GM23338 (cell line): Measurements from ENCODE around the gene CACNA1F. TPM values are rescaled to one million over a fixed set of nuclear protein-coding genes. Genes with fewer than 3 reads are reported as not detected.
A peak's percentile ranks its signal among the peaks of the same experiment; 100 is the strongest.

Experiments
- ATAC-seq: fragments of 200-7000 bp; cut with Tn5 transposase; 3 replicates; pipeline ENCODE4 v1.9.1; 2020
- DNase-seq: peaks from one replicate; pipeline ENCODE4 v3.0.0-alpha.2; 2015; ENCODE audit warnings: low spot score
- H2AFZ ChIP-seq: fragments of 200-600 bp; sonication (generic); 2 replicates; pipeline ENCODE4 v1.8.0; 2016; ENCODE audit warnings: antibody characterized with exemption, mild to moderate bottlenecking, moderate library complexity
- H3F3A ChIP-seq: fragments of 200-600 bp; sonication (generic); replicated peaks from 2 replicates; pipeline ENCODE4 v1.8.0; 2017; ENCODE audit warnings: antibody characterized with exemption, mixed run types, low read depth
- H3K27ac ChIP-seq: fragments of 200-600 bp; sonication (generic); 2 replicates; pipeline ENCODE4 v1.6.1; 2016; ENCODE audit warnings: low read depth
- H3K27me3 ChIP-seq: fragments of 200-600 bp; sonication (generic); 2 replicates; pipeline ENCODE4 v1.8.0; 2016; ENCODE audit warnings: mild to moderate bottlenecking, mixed run types, moderate library complexity; ENCODE audit not compliant: insufficient read depth
- H3K36me3 ChIP-seq: fragments of 200-600 bp; sonication (generic); 2 replicates; pipeline ENCODE4 v1.8.0; 2016; ENCODE audit warnings: mild to moderate bottlenecking; ENCODE audit not compliant: insufficient read depth
- H3K4me1 ChIP-seq: fragments of 200-600 bp; sonication (generic); 2 replicates; pipeline ENCODE4 v1.8.0; 2016; ENCODE audit warnings: mild to moderate bottlenecking, moderate library complexity; ENCODE audit not compliant: insufficient read depth
- H3K4me2 ChIP-seq: fragments of 200-600 bp; sonication (generic); 2 replicates; pipeline ENCODE4 v1.7.1; 2017; ENCODE audit warnings: mixed run types
- H3K4me3 ChIP-seq: fragments of 200-600 bp; sonication (generic); 2 replicates; pipeline ENCODE4 v1.6.1; 2016; ENCODE audit warnings: mixed run types
- H3K79me2 ChIP-seq: fragments of 200-600 bp; sonication (generic); replicated peaks from 2 replicates; pipeline ENCODE4 v1.8.0; 2017; ENCODE audit warnings: mild to moderate bottlenecking; ENCODE audit not compliant: insufficient read depth
- H3K9me2 ChIP-seq: fragments of 200-600 bp; sonication (generic); 2 replicates; pipeline ENCODE4 v1.8.0; 2017; ENCODE audit not compliant: insufficient read depth
- H4K20me1 ChIP-seq: fragments of 200-600 bp; sonication (generic); replicated peaks from 2 replicates; pipeline ENCODE4 v1.8.0; 2017; ENCODE audit warnings: mild to moderate bottlenecking; ENCODE audit not compliant: insufficient read depth
- H3K27ac Mint-ChIP-seq: 2 replicates; pipeline ENCODE4 v1.8.0; 2020; ENCODE audit warnings: inconsistent platforms, mild to moderate bottlenecking, moderate library complexity, mixed read lengths
- H3K27me3 Mint-ChIP-seq: 3 replicates; pipeline ENCODE4 v1.8.0; 2022; ENCODE audit warnings: low read depth, mild to moderate bottlenecking, moderate library complexity, mixed read lengths, inconsistent platforms; ENCODE audit not compliant: insufficient read depth, poor library complexity
- H3K36me3 Mint-ChIP-seq: 3 replicates; pipeline ENCODE4 v1.8.0; 2021; ENCODE audit warnings: low read depth, mild to moderate bottlenecking, inconsistent platforms, moderate library complexity, mixed read lengths
- H3K4me1 Mint-ChIP-seq: 3 replicates; pipeline ENCODE4 v1.8.0; 2020; ENCODE audit warnings: mild to moderate bottlenecking, inconsistent platforms, mixed read lengths
- H3K4me3 Mint-ChIP-seq: 3 replicates; pipeline ENCODE4 v1.8.0; 2021; ENCODE audit warnings: moderate library complexity, mild to moderate bottlenecking, inconsistent platforms, mixed read lengths
- H3K9me3 Mint-ChIP-seq: 3 replicates; pipeline ENCODE4 v1.8.0; 2020; ENCODE audit warnings: moderate library complexity, mild to moderate bottlenecking, inconsistent platforms, mixed read lengths
- CREB1 ChIP-seq: fragments of 250-450 bp; sonication (Bioruptor Pico); IDR thresholded peaks from 2 replicates; pipeline ENCODE4 v1.5.0; 2020; ENCODE audit warnings: low read depth, mild to moderate bottlenecking, moderate library complexity
- NANOG ChIP-seq: IDR thresholded peaks from 2 replicates; pipeline ENCODE4 v1.6.1; 2016; ENCODE audit warnings: antibody characterized with exemption, borderline replicate concordance
- POLR2AphosphoS5 ChIP-seq: IDR thresholded peaks from 2 replicates; pipeline ENCODE4 v1.6.1; 2016; ENCODE audit warnings: antibody characterized with exemption, low read depth
- polyA plus RNA-seq: library from polyadenylated mRNA; unstranded; fragments of >200 nt; fragmentation: Nextera tagmentation; extraction: Ambion mirVana; gene quantifications from 2 replicates; pipeline ENCODE4 v1.2.1, GENCODE V29; 2016
- total RNA-seq: library from RNA; depleted of rRNA; stranded (reverse); fragments of >200 nt; shearing (Covaris generic); gene quantifications from 2 replicates; pipeline ENCODE4 v1.2.3, GENCODE V29; 2014
- TF ChIP-seq, protein P1 (sequence below): fragments of 250-450 bp; sonication (Bioruptor Pico); IDR thresholded peaks from 2 replicates; pipeline ENCODE4 v1.5.0; 2020; ENCODE audit warnings: mild to moderate bottlenecking, moderate library complexity

The CACNA1F gene
- total and polyA plus RNA-seq, 2 experiments from 2014 or later, result 0.44 to 0.90 TPM

DNA sequence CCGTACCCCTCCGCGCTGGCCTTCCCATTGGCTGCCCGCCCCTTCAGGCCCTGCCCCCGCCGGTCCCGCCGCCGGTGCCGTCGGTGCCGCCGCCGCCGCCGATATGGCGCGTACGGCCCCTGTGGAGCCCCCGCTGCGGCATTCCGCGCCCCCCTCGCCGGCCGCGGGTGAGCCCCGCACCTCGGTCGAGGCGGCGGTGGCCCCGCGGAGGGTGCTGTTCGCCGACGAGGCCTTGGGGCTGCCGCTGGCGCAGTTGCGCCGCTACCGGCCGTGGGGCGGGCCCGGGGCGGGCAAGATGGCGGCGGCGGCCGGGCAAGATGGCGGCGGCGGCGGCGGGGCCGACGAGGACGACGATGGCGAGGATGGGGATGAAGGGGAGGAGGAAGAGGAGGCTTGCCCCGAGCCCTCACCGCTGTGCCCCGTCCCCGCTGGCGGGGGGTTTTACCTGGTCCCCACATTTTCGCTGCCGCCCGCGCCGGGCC lies 36.7 kb upstream of the CACNA1F start, which contains the start of gene PPP1R3F:
PPP1R3F (plus strand) TSS at position 27 of the 482 bp plus-strand sequence; CDS start at position 104, 77 bp downstream.
- ATAC-seq, result no peak; the same call in 2 of the 3 replicates
- no peaks in the 10 kb centered on the region; the same call in 1 of the 3 replicates for H3K9me3 Mint-ChIP-seq

GRCh38 chrX:49269010-49269766 lies 36.0 kb upstream of the CACNA1F start:
- peaks cover 29% of the 10 kb centered on the region for H3K79me2 ChIP-seq
- H2AFZ ChIP-seq, result no peak overlapping the region
- H3K4me3 ChIP-seq, result peak overlapping the region; percentile 62
- peak overlapping the region; percentile 92; the same call in 1 of the 2 replicates for H3K27ac ChIP-seq
- H3K36me3 Mint-ChIP-seq, result peaks cover 20% of the 10 kb centered on the region; the same call in 2 of the 3 replicates
- H4K20me1 ChIP-seq, result no peaks in the 10 kb centered on the region; the same call in 1 of the 2 replicates
- peak overlapping the region; percentile 79; the same call in 1 of the 2 replicates for H3K4me2 ChIP-seq
- H3K4me3 Mint-ChIP-seq, result peak overlapping the region; percentile 96
- peak; percentile 95 for DNase-seq
- H3F3A ChIP-seq, result no peaks in the 10 kb centered on the region
- H3K4me1 Mint-ChIP-seq, result peaks cover 28% of the 10 kb centered on the region
- TF ChIP-seq CREB1 (CRISPR knock-in tag), result peak; percentile 85
- peak; percentile 72 for TF ChIP-seq POLR2AphosphoS5
- TF ChIP-seq, protein P1, sequence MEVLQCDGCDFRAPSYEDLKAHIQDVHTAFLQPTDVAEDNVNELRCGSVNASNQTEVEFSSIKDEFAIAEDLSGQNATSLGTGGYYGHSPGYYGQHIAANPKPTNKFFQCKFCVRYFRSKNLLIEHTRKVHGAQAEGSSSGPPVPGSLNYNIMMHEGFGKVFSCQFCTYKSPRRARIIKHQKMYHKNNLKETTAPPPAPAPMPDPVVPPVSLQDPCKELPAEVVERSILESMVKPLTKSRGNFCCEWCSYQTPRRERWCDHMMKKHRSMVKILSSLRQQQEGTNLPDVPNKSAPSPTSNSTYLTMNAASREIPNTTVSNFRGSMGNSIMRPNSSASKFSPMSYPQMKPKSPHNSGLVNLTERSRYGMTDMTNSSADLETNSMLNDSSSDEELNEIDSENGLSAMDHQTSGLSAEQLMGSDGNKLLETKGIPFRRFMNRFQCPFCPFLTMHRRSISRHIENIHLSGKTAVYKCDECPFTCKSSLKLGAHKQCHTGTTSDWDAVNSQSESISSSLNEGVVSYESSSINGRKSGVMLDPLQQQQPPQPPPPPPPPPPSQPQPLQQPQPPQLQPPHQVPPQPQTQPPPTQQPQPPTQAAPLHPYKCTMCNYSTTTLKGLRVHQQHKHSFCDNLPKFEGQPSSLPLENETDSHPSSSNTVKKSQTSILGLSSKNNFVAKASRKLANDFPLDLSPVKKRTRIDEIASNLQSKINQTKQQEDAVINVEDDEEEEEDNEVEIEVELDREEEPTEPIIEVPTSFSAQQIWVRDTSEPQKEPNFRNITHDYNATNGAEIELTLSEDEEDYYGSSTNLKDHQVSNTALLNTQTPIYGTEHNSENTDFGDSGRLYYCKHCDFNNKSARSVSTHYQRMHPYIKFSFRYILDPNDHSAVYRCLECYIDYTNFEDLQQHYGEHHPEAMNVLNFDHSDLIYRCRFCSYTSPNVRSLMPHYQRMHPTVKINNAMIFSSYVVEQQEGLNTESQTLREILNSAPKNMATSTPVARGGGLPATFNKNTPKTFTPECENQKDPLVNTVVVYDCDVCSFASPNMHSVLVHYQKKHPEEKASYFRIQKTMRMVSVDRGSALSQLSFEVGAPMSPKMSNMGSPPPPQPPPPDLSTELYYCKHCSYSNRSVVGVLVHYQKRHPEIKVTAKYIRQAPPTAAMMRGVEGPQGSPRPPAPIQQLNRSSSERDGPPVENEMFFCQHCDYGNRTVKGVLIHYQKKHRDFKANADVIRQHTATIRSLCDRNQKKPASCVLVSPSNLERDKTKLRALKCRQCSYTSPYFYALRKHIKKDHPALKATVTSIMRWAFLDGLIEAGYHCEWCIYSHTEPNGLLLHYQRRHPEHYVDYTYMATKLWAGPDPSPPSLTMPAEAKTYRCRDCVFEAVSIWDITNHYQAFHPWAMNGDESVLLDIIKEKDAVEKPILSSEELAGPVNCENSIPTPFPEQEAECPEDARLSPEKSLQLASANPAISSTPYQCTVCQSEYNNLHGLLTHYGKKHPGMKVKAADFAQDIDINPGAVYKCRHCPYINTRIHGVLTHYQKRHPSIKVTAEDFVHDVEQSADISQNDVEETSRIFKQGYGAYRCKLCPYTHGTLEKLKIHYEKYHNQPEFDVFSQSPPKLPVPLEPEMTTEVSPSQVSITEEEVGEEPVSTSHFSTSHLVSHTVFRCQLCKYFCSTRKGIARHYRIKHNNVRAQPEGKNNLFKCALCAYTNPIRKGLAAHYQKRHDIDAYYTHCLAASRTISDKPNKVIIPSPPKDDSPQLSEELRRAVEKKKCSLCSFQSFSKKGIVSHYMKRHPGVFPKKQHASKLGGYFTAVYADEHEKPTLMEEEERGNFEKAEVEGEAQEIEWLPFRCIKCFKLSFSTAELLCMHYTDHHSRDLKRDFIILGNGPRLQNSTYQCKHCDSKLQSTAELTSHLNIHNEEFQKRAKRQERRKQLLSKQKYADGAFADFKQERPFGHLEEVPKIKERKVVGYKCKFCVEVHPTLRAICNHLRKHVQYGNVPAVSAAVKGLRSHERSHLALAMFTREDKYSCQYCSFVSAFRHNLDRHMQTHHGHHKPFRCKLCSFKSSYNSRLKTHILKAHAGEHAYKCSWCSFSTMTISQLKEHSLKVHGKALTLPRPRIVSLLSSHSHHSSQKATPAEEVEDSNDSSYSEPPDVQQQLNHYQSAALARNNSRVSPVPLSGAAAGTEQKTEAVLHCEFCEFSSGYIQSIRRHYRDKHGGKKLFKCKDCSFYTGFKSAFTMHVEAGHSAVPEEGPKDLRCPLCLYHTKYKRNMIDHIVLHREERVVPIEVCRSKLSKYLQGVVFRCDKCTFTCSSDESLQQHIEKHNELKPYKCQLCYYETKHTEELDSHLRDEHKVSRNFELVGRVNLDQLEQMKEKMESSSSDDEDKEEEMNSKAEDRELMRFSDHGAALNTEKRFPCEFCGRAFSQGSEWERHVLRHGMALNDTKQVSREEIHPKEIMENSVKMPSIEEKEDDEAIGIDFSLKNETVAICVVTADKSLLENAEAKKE (CRISPR knock-in tag), result no peak
- no peaks in the 10 kb centered on the region; the same call in 1 of the 3 replicates for H3K9me3 Mint-ChIP-seq
- peak; percentile 93 for ATAC-seq
- H3K27me3 Mint-ChIP-seq, result peaks cover 7% of the 10 kb centered on the region
- H3K36me3 ChIP-seq, result no peaks in the 10 kb centered on the region
- H3K27ac Mint-ChIP-seq, result peak overlapping the region; percentile 100
- H3K9me2 ChIP-seq, result no peaks in the 10 kb centered on the region
- H3K4me1 ChIP-seq, result peaks cover 3% of the 10 kb centered on the region; the same call in 1 of the 2 replicates
- no peaks in the 10 kb centered on the region for H3K27me3 ChIP-seq

More for the DNA sequence above, 36.7 kb upstream of the CACNA1F start, which contains the start of gene PPP1R3F:
- peak; percentile 17 for DNase-seq
- Mint-ChIP-seq H3K4me3 (peak within 1 kb of the TSS; percentile 96), H3K4me1 (peaks cover 30% of the 10 kb centered on the region), H3K27me3 (peaks cover 10% of the 10 kb centered on the region), H3K27ac (peak within 1 kb of the TSS; percentile 100), H3K36me3 (peaks cover 22% of the 10 kb centered on the region)
- no peaks in the 10 kb centered on the region for H3K9me2 ChIP-seq
- no peaks in the 10 kb centered on the region for H3K36me3 ChIP-seq
- H3K4me2 ChIP-seq, result peak within 1 kb of the TSS; percentile 79
- no peak within 1 kb of the TSS for H2AFZ ChIP-seq
- H3F3A ChIP-seq, result no peaks in the 10 kb centered on the region
- H3K4me1 ChIP-seq, result peaks cover 3% of the 10 kb centered on the region; the same call in 1 of the 2 replicates
- H3K27me3 ChIP-seq, result no peaks in the 10 kb centered on the region
- peak within 1 kb of the TSS; percentile 92 for H3K27ac ChIP-seq
- TF ChIP-seq POLR2AphosphoS5 (peak; percentile 32; the same call in 1 of the 2 replicates), NANOG (no peak)
- H3K79me2 ChIP-seq, result peaks cover 29% of the 10 kb centered on the region
- H4K20me1 ChIP-seq, result no peaks in the 10 kb centered on the region; the same call in 1 of the 2 replicates
- peak within 1 kb of the TSS; percentile 62 for H3K4me3 ChIP-seq
